ENCODE results near the gene MRPL36.
A peak's percentile ranks its signal among the peaks of the same experiment; 100 is the strongest.
"Not testable (repeated sequence)": the region's sequence is repeated elsewhere in the genome, so short reads cannot be mapped to it uniquely, and the experiment has no call there.

The MRPL36 gene

GRCh38 chr5:1799602-1800471, at the start of gene MRPL36:
Gene MRPL36, minus strand, starts transcription at chr5:1799837. Its CDS starts 902 bp downstream, at chr5:1798935.
- peak; percentile 96 for DNase-seq (ENCODE audit: low spot score)

- DNase-seq (ENCODE audit: low spot score) = no peak
These were observed 48.0 kb upstream of the MRPL36 start for GRCh38 chr5:1847611-1848010.

- no peak for DNase-seq (ENCODE audit: low spot score)
These were observed 47.4 kb upstream of the MRPL36 start for GRCh38 chr5:1847056-1847455.

- DNase-seq (ENCODE audit: low spot score) = no peak
These were observed 46.9 kb upstream of the MRPL36 start for GRCh38 chr5:1846583-1846982.

DNA sequence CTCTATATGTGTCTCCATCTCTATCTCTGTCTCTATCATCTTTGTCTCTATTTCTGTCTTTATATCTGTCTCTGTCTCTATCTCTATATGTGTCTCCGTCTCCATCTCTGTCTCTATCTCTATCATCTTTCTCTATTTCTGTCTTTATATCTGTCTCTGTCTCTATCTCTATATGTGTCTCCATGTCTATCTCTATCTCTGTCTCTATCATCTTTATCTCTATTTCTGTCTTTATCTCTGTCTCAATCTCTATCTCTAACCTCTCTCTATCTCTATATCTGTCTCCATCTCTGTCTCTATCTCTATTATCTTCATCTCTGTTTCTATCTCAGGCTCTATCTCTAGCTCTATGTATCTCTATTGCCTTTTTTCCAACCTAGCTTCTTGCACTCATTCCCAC, 46.1 kb upstream of the MRPL36 start:
- DNase-seq (ENCODE audit: low spot score) = no peak

- DNase-seq (ENCODE audit: low spot score) = no peak
These were observed 45.2 kb upstream of the MRPL36 start for GRCh38 chr5:1844708-1845436.

- DNase-seq (ENCODE audit: low spot score) = not testable (repeated sequence)
These were observed 44.1 kb upstream of the MRPL36 start for GRCh38 chr5:1843761-1844160.

DNA sequence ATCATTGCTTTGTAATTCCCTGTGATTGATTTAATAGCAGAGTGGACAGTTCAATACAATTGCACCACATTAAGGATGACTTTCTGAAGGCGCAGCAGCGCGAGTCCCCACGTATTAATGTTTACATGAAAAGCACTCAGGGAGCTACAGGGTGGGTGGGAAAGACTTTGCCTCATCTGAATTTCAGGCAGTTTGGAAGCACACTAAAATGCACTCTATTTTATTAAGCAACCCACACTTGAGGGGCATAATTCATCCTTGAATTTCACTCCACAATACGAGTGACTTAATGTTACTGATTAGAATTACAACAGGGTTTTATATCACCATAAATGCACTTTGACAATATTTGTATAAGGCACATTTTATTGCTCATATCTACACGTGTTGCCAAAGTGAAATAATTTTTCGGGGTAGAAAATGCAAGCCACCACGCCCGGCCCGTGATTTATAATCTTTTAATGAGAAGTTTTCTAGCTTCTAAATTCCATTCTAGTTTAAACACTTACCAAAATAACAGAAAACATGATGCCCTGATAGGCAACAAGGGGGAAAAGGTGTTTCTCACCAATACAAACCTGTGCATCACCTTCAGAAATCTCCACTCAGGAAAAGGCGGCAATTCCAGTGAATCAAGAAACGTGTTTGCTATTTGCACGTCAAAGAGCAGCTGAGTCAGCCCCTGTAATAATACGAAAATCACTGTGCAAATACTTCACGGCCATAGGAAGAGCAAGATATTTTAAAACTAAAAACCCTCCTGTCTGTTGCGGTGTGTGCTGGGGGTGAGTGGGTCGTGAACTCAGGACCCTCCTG, 42.6 kb upstream of the MRPL36 start:
- DNase-seq (ENCODE audit: low spot score) = no peak

DNA sequence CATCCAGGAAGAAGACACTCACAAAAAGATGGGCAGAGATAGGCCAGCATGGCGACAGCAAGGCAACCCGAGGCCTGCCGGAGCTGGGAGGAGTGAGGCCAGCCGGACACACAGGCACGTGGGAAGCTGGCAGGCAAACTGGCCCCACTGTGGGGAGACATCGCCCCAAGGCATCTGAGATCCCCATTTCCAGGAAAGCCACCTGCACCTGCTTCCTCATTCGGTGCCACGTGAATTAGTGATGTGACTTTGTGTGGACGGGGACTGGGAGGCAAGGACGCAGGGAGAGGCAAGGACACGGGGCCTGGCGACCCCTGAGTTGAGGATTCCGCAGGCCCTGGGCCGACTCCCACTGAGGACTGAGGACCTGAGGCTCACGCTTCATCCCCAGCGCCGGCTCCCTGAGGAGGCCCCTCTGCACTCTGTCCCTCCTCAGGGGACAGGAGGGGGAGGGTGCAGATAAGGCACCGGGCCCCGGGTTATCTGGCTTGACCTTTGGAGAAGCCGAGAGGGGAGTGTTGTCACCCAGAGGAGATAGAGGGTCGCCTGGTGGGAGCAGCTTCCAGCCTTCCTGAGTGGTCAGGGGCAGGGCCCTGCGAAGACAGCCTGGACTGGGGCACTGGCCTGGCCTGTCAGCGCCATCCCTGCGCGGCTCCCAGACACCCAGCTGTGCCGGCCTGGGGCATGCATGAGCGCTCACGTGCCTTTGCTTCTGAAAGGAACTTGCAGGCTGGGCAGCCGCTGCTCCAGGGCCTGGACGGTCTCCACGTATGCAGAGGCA, 41.3 kb upstream of the MRPL36 start:
- DNase-seq (ENCODE audit: low spot score) = no peak

DNA sequence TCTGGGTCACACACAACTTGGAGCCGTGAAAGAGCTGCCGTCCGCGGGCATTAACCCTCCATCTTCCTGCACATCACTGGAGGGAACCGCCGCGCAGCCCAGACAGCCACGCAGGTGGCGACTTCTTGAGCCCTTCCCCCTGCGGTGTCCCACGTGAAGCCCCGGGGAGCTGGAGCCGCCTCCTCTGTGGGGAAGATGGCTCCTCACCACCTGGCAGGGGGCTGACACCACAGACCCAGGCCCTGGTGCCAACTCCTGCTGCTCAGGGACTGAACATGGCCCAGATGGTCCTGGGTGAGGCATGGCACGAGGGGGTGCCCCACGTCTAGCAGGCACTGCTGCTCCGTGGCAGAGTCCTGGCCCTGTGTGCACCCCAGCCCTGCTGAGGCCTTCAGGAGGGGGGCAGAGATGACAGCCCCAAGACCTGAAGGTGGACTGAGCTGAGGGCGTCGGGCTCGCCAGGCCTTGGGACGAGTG, 40.5 kb upstream of the MRPL36 start:
- DNase-seq (ENCODE audit: low spot score) = no peak

GRCh38 chr5:1838013-1838412, 38.4 kb upstream of the MRPL36 start:
- no peak for DNase-seq (ENCODE audit: low spot score)

DNA sequence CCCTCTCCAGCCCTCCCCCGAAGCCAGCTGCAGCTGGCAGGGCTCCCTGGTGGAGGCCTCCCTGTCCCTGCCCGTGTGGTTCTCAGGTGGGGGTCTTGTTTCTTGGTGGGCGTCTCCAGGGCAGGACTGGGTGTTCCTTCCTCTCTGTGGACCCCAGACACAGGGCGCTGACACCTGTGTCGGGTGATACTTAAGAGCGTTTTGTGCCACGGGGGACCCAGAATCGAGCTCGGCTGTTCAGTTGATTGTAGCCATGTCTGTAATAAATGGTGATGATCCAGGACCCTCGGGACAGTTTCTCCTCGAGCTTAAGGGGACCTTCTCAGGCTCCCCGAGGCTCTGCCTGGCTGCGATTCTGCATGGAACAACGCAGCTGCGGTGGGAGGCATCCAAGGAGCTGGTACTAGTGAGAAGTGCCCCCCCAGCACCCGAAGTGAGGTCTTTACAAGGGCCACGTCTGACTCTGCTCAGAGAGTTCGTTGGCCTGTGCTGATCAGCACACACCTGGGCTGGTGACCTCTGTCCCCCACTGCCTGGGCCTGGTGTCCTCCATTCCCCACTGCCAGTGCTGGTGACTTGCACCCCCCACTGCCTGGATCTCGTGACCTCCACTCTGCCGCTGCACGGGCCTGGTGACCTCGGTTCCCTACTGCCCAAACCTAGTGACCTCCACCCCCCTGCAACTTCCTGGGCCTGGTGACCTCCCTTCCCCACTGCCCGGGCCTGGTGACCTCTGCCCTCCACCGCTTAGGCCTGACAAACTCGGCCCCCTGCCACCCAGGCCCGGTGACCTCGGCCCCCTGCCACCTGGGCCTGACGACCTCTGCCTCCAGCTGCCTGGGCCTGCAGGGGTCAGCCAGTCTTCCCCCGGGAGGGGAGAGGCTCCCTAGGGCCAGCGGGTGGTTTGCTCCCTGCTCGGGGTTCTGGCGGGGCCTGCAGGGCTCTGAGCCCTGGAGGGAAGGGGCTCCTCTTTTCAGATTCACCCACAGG, 37.5 kb upstream of the MRPL36 start:
- no peak for DNase-seq (ENCODE audit: low spot score)

DNA sequence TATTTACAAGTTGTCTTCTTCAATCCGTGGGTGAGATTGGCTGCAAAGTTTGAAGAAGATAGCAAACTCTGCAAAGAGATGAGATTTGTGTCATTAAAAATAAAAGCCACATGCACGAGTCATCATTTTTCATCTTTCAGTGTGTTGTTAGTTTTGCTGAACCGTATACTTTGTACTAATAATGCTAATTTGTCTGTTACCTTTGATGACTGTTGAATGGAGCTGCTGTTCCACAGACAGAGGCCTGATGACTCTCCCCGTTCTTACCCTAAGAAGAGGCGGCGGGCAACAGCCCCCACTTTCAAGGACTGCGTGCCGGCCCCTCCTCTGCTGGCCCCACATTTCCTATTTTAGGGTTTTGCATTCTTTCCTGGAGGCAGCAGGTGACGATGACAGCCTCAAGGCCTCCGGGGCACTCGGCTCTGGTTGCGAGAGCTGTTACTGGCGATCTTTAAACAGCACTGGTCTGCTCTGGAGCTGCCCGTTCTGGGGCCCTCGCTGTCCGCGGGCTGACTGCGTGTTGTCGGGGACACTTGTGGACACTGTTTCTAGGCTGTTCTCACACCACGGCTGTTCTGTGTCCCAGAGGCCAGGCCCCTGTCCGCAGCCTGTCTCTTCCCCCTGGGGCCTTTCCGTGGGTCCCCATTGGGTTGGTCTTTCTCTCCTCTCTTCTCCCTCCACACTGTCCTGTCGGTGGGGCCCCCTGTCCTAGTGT, 36.7 kb upstream of the MRPL36 start:
- DNase-seq (ENCODE audit: low spot score) = no peak

DNA sequence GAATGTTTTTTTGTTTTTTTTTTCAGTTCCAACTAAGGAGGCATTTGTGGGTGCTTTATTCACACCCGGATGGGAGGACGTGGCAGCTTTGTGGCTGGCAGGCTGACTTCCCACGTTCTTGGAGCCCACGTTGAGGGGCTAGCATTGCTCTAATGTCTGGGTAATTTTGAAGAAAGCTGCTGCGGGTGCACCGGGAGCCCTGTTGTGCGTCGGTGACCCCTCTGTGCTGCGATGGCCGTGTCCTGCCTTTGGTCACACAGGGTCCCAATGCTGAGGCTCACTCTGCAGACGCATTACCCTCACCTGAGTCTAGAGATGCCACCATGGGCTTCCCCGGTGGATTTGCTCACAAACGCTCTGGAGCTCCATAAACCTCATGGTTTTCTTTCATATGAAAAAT, 35.8 kb upstream of the MRPL36 start:
- DNase-seq (ENCODE audit: low spot score) = no peak

DNA sequence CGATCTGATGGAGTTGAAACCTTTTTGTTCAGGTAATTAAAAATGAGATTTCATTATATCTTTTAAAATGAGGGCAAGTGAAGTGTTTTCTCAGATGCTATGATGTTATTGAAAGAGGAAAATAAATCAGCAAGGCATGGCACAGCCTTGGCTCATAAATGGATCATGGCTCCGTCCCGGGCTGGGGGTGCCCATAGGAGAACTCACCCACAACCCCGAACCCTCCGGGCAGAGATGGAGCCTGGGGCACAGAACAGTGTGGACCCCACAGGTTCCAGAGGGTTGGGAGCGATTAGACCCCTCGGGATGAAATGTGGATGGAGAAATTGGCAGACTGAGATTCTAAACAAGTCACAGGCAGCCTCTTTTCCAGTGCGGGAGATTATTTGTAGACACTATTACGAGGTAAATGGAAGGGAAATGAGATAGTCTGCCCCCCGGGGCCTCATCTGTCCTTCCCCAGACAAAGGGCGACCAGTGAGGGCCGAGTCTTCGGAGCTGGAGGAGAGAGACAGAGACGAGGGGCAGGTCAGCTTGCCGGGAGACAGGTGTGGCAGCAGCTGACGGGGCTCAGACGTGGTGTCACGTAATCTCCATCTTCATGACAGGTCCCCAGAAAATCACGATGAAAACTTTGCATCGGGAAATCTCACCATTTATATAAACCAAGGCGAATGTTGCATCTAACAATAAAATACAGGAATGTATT, 35.2 kb upstream of the MRPL36 start:
- no peak for DNase-seq (ENCODE audit: low spot score)

DNA sequence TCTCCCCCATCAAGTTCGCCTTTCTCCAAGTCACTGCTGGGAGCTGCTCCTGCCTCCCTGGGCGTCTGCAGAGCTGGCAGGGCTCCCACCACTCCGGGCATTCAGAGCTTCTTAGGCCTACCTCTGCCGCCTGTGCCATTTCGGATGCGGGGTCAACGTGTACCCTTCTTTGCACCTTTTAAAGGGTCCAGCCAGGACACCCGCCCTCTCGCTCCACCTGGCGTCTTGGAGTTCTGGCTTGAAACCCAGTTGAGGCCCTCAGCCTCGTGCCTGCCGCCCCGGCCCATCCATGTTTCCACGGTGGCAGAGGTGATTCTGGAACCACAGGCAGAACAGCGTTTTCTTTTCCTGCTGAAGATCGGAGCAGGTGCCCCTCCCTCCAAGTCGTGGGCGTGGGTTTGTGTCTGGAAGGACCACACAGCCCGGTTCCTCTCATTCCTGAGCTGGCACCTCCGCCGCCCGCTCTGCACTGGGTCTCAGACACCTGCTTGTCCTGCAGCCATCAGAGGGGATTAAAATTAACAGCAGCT, 34.5 kb upstream of the MRPL36 start:
- no peak for DNase-seq (ENCODE audit: low spot score)

- no peak for DNase-seq (ENCODE audit: low spot score)
These were observed 33.8 kb upstream of the MRPL36 start for GRCh38 chr5:1833264-1834021.

Measured in D341Med (cell line).